GM19193 (cell line): ENCODE measurements around the gene NT5DC2.

Source experiments
- POLR2A ChIP-seq: IDR thresholded peaks from 4 replicates; pipeline ENCODE4 v1.6.1; 2011; ENCODE audit not compliant: insufficient read depth, insufficient read length; ENCODE audit errors: extremely low read depth

NT5DC2 gene

DNA sequence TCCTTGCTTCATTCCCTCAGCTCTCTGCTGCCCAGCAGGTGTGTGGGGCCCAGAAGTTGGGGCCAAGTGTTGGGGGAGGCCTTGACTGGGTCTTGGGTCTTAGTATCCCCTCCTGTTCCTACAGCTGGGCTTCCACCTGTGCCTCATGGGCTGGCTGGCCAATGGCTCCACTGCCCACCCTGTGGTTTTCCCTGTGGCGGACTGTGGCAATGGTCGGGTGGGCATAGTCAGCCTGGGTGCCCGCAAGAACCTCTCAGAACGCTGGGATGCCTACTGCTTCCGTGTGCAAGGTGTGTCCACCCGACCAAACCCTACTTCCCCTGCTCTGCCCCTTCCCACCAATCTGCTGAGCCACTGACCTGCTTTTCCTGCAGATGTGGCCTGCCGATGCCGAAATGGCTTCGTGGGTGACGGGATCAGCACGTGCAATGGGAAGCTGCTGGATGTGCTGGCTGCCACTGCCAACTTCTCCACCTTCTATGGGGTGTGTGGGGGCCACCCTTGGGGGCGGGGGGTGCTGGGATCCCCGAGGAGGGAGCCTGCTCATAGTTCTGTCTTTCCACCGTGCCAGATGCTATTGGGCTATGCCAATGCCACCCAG is 10.9 kb downstream of the NT5DC2 start:
- no peak for TF ChIP-seq POLR2A

- no peak for TF ChIP-seq POLR2A
Measured at GRCh38 chr3:52521881-52522650, 11.6 kb downstream of the NT5DC2 start.

- TF ChIP-seq POLR2A: no peak
Measured at GRCh38 chr3:52521488-52521824, 12.2 kb downstream of the NT5DC2 start.

DNA sequence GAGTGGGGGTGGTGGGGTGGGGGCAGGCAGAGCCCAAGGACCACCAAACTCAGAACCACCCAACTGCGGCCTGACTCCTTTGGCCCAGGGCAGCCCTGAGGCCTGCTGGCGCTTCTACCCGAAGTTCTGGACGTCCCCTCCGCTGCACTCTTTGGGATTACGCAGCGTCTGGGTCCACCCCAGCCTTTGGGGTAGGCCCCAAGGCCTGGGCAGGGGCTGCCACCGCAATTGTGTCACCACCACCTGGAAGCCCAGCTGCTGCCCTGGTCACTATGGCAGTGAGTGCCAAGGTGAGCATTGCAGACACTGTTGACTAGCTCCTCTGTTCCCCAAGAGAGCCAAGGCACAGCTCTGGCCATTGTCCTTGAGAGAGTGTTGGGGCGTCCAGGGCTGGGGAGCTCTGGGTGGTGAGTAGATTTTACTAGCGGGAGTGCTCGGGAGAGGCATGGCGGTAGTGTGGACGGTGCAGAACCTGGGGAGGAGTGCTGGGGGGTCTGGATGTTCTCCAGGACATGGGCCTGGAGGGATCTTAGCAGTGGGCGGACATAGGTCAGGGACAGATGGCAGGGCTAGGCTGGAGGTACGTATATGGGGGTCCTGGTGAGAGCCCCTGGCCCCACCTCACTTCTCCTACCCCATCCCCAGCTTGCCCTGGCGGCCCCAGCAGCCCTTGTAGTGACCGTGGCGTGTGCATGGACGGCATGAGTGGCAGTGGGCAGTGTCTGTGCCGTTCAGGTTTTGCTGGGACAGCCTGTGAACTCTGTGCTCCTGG is 12.8 kb downstream of the NT5DC2 start:
- TF ChIP-seq POLR2A: no peak

DNA sequence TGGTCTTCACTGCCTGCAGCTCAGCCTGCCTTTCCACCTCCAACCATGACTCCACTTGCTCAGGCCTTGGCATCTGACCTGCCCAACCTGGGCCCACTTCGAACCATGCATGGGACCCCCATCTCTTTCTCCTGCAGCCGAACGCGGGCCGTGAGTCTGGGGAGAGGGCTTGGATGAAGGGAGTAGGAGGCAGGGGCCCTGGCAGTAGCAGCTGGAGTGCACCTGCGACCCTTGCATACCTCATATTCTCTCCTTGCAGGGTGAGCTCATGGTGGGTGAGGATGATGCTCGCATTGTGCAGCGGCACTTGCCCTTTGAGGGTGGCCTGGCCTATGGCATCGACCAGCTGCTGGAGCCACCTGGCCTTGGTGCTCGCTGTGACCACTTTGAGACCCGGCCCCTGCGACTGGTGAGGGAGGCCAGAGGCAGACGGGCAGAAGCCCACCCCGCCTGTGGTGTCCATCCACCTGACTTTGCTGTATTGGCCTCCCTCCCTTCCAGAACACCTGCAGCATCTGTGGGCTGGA is 13.5 kb downstream of the NT5DC2 start:
- TF ChIP-seq POLR2A: no peak

DNA sequence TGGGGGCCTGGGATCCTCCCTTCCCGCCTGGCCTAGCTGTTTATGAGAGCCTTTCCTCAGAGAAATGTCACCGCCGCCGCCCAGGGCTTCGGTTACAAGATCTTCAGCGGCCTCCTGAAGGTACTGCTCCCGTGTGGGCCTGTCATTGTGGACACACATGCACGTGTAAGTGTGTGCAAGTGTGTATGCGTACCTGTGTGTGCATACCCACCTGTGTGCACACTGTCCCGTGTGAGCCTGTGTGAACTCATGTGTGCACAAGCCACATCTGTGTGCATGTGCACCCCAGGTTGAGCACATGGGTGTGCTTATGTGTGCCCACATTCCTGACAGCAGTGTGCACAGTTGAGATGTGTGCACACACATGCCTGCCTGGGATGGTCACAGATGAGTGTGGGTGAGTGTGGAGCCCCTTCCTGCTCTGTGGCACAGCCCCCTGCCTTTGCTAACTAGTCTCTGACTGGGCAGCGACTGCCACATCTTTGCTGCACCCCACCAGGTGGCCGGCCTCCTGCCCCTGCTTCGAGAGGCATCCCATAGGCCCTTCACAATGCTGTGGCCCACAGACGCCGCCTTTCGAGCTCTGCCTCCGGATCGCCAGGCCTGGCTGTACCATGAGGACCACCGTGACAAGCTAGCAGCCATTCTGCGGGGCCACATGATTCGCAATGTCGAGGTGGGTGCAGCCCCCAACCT is 14.1 kb downstream of the NT5DC2 start:
- no peak for TF ChIP-seq POLR2A

GRCh38 chr3:52518723-52519444 is 14.8 kb downstream of the NT5DC2 start:
- TF ChIP-seq POLR2A: no peak

DNA sequence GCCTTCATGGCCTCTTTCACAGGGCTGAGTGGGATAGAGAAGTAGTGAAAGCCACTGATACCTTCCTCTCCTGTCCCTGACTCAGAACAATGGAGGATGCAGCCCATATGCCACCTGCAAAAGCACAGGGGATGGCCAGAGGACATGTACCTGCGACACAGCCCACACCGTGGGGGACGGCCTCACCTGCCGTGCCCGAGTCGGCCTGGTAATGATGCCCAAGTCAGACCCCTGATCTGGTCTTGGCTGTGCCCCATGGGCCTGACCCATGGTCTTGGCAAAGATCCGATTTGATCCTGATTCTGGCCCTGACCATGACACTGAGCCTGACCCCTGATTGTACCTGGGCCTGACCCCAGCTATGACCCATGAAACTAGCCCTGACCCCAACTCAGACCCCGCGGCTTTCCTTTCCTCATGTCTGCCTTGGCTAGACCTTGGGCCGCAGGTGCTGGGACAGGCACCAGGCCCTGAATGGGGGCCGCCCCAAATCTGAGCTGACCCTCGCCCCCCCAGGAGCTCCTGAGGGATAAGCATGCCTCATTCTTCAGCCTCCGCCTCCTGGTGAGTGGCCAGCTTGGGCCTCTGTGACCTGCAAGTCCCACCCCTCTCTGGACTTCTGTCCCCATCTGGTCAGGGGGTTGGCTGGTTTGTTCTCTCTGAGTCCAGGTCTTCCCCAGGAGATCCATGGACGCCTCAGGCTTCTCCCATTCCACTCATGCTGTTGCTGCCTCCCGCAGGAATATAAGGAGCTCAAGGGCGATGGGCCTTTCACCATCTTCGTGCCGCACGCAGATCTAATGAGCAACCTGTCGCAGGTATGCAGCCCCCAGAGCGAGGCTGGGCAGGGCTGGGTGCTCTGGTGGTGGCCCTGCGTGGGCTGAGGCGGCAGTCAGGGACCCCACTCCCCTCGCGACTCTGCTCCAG is 15.6 kb downstream of the NT5DC2 start:
- no peak for TF ChIP-seq POLR2A

DNA sequence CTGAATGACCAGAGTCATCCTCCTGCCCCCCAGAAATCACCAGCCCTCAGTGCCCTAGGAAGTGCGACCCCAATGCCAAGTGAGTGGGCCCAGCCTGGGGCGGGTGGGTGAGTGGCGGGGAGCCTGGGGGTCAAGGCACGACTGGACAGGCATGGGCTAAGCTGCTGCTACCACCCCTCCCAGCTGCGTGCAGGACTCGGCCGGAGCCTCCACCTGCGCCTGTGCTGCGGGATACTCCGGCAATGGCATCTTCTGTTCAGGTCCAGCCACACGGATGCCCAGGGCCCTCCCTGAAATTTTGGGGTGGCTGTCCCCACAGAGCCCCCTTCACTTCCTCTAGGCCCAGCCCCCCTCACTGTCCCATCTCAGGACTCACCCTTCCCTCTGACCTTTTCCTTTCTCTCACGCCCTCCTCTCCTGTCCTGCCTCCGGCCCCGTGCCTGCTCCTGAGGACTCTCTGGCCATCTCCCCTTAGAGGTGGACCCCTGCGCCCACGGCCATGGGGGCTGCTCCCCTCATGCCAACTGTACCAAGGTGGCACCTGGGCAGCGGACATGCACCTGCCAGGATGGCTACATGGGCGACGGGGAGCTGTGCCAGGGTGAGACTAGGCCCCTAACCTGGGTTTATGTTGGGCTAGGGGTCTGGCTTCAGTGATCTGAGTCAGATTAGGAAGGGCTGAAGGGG is 17.0 kb downstream of the NT5DC2 start:
- no peak for TF ChIP-seq POLR2A

DNA sequence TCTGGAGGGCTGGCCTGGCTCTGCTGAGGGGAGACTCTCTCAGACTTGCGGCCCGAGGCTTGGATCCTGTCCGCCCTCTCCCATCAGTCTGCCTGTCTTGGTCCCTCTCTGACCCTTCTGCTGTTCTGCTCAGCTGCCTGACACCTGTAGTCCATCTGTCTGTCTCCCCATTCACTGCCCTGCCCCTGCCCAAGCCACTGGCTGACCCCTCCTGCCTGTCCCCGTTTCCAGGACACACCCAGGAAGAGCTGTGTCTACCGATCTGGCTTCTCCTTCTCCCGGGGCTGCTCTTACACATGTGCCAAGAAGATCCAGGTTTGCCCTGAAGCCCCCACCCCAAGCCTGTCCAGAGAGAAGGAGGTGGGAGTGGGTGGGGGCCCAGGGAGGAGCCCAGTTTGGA is 18.5 kb downstream of the NT5DC2 start:
- no peak for TF ChIP-seq POLR2A

- no peak for TF ChIP-seq POLR2A
Measured at GRCh38 chr3:52514576-52514975, 19.1 kb downstream of the NT5DC2 start.

DNA sequence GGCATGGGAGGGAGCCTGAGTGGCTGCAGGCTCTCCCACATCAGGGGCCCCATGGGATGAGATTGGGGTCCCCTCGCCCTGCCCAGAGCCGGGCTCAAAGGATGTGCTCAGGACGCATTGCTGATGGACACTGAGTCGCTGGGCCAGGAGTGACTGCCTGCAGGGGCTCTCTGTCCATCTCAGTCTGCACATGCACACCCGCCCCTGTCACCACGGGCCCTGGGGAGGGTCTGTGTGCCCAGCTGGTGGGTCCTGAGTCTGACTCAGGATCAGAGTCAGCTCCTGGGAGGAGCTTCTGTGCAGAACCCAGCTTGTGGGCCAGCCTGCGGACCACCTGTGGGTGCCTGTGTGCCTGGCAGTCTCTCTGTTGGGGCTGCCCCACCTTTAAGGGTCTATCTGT is 20.4 kb downstream of the NT5DC2 start:
- TF ChIP-seq POLR2A: no peak

DNA sequence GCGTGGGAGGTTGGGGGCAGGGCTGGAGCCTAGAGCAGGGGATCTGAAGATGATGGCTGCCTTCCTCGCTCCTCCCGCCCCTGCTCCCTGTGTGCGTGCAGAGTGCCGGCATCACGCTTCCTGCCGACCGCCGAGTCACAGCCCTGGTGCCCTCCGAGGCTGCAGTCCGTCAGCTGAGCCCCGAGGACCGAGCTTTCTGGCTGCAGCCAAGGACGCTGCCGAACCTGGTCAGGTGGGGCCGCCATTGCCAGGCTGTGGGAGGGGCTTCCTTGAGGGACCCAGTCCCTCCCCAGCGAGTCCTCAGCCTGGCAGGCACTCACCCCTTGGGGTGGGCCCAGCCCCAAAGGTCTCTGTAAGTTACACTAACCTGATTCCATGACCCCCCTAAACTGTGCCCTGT is 20.9 kb downstream of the NT5DC2 start:
- TF ChIP-seq POLR2A: no peak

DNA sequence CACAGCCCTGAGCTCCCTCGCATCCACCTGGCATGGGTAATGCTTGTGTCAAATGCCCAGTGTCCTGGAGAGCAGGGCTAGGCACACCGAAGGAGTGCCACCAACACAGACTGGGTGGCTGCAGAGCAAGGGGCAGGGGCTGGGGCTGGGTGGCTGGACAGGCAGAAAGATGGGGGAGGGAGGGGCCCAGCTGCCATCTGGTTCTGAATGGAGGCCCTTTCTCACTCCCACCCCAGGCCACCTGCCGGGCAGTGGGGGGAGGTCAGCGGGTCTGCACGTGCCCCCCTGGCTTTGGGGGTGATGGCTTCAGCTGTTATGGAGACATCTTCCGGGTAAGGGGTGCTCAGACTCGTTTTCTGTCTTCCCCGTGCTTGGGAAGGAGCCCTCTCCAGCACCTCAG is 21.6 kb downstream of the NT5DC2 start:
- TF ChIP-seq POLR2A: no peak

GRCh38 chr3:52511509-52511908 is 22.1 kb downstream of the NT5DC2 start:
- no peak for TF ChIP-seq POLR2A
